GM19324 (cell line): ENCODE measurements around the gene AGGF1.
"Not testable (repeated sequence)": the region's sequence is repeated elsewhere in the genome, so short reads cannot be mapped to it uniquely, and the experiment has no call there.

ENCODE experiments used
- ATAC-seq: cut with Tn5 transposase; IDR thresholded peaks from one replicate; pipeline ENCODE4 v1.9.1; 2021; ENCODE audit warnings: mild to moderate bottlenecking, moderate library complexity; ENCODE audit not compliant: unreplicated experiment, low FRiP score

Gene AGGF1

DNA sequence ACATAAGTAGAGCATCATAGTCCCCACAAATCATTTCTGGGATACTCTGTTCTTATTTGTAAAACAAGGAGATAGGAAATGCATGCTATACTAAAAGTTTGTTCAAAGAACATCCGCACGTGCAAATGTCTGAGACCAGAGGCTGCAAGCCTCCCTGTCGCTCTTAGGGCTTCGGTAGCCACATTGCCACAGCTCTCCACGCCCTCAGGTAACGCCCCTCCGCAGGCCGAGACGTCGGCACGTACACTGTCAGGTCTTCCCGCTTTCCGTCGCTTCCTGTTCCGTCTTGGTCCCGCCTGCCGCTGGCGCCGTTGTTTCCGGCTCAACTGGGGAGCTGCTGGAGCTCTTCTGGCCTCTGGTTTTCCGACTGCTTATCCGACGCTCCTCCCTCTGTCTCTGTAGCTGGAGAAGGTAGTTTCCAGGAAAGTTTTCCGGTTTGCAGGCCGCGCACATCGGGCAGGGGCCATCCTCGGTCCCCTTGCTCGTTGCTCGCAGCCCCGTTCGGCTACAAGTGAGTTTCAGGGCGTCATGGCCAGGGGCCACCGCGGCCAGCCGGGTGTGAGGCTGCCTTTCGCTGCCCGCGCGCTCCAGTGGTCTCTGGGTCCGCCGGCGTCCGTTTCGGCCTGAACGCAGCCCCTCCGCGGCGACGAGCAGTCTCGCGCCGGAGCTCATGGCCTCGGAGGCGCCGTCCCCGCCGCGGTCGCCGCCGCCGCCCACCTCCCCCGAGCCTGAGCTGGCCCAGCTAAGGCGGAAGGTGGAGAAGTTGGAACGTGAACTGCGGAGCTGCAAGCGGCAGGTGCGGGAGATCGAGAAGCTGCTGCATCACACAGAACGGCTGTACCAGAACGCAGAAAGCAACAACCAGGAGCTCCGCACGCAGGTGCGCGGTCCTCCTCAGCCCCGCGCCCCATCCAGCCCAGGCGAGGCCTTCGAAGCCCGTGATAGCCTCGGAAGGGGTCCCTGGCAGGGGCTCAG lies at the start of gene AGGF1:
Gene AGGF1, plus strand, starts transcription at position 308 of the 975 bp plus-strand sequence. Its CDS starts 363 bp downstream, at position 671.
- ATAC-seq: peak; percentile 99

DNA sequence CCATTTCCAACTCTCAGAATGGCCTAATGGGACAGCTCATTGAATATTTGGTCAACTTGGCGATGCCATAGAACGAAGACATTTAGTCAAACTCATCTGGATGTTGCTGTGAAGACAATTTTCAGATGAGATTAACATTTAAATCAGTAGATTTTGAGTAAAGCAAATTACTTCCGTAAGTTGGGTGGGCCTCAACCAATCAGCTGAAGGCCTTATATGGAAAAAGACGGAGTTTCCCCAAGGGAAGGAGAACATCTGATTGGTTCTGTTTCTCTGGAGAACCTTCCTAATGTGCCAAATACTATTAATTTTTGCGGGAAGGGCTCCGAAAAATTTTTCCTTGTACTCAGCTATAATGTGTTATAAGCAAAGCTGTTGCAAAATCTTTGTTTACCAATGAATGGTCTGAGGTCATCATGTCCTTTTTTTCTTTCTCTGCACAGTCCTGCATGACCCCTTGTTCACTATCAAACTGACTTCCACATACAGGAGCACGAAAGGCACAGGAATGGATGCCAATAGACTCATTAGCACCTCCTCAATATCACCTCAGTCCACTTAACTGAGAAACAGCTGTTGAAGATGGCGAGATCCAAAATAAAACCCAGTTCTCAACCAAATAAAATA lies 49.6 kb upstream of the AGGF1 start:
- no peak for ATAC-seq

DNA sequence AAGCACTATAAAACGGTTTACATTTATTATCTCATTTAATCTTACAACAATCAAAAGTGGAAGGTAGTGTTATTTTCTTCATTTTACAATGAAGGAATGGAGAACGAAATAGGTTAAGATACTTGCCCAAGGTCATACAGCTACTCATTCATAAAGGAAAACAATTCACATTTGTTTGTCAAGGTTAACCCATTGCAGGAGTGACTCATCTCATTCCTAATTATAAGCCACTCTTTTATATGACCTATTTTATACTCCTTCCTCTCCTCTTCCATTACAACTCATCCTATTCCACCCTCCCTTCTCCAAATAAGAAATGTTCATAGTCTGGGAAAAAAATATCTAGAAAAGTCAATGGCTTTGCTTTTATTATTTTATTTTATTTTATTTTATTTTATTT lies 47.8 kb upstream of the AGGF1 start:
- ATAC-seq: no peak

DNA sequence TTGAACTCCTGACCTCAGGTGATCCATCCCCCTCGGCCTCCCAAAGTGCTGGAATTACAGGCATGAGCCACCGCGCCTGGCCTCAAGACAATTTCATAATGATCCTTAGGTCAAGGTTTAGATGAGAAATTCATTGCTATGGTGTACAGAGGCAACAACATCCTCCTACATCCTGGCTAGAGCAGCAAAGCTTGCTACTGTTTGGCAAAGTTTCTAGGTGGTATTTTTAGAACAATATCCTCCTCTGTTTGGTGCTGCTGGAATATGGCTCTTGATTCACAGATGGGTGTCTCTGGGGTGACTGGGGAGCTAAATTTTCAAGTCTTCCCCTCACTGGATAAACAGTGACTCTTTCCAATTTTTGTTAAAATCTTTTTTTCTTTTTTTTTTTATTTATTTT lies 46.7 kb upstream of the AGGF1 start:
- no peak for ATAC-seq

GRCh38 chr5:76986825-76987526 lies 43.2 kb upstream of the AGGF1 start:
- no peak for ATAC-seq

DNA sequence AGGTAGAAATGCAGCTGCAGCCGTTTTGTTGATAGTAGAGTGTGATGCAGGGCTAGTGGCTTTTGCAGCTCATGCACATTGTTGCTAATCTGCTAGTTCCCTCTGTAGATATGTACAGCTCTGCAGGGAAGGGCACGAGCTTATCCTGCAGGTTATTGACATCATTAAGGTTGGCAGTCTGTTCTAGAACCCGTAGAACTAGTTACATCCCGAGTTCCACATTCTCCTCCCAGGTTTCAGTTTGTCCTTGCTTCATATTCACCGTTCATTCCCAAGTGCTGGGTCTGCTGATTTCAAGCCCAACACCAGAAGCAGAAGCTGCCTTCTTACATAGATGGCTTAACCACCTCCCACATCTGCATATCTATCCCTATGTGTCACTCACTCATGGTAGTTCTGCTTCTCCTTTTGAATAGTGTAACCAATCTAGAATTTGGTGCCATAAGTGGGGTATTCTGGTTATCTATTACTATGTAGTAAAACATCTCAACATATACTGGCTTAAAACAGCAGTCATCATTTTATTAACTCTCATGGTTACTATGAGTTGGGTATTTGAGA lies 39.2 kb upstream of the AGGF1 start:
- ATAC-seq: no peak

DNA sequence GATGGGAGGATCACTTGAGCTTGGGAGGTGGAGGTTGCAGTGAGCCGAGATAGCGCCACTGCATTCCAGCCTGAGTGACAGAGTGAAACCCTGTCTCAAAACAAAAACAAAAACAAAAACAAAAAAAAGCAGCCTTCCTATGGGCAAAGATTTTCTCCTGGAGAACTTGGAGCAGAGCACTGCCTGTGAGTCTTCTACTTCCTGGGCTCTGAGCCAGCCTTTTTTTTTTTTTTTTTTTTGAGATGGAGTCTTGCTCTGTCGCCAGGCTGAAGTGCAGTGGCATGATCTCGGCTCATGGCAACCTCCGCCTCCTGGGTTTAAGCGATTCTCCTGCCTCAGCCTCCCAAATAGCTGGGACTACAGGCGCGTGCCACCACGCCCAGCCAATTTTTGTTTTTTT lies 36.8 kb upstream of the AGGF1 start:
- ATAC-seq: not testable (repeated sequence)

GRCh38 chr5:76994337-76994736 lies 35.9 kb upstream of the AGGF1 start:
- ATAC-seq: no peak

- ATAC-seq: not testable (repeated sequence)
These were observed 32.0 kb upstream of the AGGF1 start for GRCh38 chr5:76998251-76998650.

DNA sequence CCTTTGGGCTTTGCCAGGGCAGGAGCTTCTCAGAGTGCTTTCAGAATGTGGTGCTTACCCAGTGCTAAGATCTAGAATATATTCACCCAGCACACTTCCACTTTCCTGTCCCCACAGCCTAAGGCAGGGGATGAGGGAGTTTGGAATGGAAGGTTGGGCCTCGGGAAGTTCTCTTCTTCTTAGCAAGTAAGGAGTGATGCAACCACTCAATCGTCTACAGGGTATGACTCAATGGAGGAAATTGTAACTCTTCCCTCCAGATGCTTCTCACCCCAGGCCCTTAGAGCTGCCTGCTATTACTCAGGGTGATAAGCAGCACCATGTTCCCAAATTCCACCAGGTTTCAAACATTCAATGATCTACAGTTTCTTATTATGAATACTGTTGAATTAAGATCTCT lies 30.8 kb upstream of the AGGF1 start:
- no peak for ATAC-seq

DNA sequence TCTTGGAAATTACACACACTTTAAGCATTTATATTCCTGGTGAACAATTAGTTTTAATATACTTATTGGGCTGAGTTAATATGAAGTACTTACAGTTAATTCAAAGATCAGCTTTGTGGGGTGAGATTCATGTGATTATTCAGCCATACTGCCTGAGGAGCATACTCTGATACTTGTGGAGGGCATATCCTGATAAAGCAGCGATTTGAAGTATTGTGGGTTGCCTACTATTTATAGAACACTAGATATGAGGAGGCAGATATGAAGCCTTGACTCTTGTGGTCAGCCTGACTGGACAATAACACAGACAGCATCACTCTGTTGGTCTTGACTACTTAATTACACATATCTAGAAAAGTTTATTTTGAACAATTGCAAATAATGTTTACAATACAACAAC lies 27.0 kb upstream of the AGGF1 start:
- no peak for ATAC-seq

DNA sequence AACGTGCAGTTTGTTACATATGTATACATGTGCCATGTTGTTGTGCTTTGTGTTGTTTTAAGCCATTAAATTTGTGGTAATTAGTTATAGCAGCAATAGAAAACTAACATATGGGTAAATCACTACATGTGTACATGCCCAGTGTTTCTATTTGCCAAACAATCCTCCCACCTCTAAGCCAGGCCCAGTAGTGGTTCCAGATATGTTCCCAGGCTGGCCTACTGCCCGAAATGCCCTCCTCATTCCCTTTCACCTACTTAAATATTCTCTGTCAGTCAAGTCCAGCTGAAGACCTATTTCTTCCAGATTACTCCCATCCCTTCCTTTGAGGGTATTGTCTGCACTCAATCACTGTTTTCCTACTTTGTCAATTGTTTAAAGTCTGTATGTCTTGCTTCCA lies 24.1 kb upstream of the AGGF1 start:
- ATAC-seq: no peak

DNA sequence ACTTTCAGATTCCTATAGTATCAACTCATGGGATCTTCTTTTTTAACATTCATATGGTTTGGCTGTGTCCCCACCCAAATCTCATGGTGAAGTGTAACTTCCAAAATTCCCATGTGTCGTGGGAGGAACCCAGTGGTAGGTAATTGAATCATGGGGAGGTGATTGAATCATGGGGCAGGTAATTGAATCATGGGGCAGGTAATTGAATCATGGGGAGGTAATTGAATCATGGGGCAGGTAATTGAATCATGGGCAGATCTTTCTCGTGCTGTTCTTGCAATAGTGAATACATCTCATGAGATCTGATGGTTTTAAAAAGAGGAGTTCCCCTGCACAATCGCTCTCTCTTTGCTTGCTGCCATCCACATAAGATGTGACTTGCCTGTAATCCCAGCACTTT lies 21.8 kb upstream of the AGGF1 start:
- ATAC-seq: no peak

DNA sequence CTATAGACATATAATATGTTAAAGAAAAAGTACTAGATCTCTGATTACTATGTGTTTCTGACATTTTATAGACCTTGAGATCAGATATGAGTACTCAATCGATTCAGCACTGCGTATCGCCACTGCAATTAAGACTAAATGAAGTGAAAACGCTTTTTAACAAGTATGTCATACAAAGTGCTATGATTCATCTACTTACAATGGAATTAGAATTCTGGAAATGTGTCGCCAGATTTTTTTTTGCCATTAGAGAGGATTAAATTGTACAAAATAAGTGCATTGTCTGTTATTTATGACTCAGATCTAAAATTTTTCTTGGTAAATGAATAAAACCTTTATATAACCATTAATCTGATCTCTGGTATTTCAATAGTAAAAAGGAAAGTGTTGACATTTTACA lies 20.0 kb upstream of the AGGF1 start:
- no peak for ATAC-seq

GRCh38 chr5:77011498-77011897 lies 18.7 kb upstream of the AGGF1 start:
- no peak for ATAC-seq

GRCh38 chr5:77012601-77013000 lies 17.6 kb upstream of the AGGF1 start:
- no peak for ATAC-seq

DNA sequence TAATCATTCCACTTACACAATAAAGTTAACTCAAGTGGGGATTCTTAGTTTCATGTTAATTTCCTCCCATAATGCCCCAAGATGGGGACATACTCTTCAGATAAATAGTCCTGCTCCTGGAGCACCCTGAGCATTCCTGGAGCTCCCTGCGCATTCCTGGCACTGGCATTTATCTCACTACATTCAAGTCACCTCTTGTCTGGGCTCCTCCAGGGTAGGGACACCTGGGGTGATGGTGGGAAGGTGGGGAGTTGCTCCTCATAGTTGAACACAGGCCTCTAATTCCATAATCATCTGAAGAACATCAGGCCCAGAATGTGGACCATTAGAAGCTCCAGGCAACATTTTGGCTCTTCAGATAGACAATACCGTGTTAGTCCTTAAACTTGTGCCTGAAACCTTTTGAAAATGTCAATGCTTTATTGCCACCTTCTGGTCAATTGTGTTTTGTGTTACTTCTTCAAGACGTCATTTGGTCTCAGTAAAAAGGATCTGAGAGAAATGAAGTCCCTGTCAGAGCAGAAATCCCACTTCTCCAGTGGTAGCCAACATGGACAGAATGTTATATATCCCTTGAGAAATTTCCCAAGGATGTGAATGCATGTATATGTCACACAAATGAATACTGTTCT lies 14.2 kb upstream of the AGGF1 start:
- ATAC-seq: no peak

DNA sequence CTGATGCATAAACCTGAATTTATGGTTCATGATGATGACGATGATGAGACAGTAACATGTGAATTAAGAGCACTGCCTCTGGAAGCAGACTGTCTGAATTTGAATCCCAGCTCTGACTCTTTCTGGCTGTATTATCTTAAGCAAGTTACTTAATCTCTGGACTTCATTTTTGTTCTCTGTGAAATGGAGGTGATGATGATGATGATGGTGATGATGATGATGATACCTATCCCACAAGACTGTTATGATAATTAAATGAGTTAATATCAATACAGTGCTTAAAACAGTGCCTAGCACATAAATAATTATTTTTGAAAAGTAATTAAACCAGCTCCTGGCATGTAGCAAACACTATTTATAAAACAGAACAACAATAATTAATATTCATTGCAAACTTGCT lies 13.2 kb upstream of the AGGF1 start:
- no peak for ATAC-seq

DNA sequence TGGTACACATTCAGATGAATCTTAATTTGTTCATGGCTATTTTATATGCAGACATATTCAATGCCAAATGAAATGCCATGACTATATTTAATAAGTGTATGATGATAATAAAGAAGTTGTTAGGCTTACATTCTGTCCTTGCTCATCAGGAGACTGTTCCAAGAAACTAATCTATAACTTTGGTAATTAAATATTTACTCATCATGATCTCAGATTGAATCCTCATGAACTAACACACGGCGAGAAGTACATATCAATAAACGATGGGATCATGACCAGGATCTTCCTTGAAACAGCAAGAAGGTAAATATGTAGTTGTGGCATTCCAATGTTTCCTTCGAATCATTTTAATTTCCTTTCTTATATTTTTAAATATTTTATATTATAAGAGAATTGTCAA lies 12.5 kb upstream of the AGGF1 start:
- no peak for ATAC-seq
